Measurements from ENCODE around the gene PCDHGA4.

DNA sequence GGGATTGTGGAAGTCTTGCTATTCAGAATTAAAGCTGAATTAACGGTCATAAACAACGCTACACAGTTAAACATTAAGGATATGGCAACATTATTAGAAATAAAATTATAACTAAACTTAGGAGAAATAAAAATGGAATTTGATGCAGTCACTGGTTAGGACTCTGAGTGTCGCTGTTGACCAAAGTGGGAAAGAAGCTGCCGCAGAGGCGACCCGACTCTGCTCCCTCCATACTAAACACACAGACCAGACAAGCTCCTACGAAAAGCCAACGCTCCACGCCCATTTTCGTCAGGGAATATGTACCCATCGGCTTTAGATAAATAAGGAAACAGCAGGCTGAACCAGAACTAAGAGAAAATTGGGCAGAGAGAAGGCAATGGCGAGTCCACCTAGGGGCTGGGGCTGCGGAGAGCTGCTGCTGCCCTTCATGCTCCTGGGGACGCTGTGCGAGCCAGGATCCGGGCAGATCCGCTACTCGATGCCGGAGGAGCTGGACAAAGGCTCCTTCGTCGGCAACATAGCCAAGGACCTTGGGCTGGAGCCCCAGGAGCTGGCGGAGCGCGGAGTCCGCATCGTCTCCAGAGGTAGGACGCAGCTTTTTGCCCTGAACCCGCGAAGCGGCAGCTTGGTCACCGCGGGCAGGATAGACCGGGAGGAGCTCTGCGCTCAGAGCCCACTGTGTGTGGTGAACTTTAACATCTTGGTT is 9.3 kb downstream of the PCDHGA4 start, which contains the start of gene PCDHGA5:
- TF ChIP-seq, protein P1, sequence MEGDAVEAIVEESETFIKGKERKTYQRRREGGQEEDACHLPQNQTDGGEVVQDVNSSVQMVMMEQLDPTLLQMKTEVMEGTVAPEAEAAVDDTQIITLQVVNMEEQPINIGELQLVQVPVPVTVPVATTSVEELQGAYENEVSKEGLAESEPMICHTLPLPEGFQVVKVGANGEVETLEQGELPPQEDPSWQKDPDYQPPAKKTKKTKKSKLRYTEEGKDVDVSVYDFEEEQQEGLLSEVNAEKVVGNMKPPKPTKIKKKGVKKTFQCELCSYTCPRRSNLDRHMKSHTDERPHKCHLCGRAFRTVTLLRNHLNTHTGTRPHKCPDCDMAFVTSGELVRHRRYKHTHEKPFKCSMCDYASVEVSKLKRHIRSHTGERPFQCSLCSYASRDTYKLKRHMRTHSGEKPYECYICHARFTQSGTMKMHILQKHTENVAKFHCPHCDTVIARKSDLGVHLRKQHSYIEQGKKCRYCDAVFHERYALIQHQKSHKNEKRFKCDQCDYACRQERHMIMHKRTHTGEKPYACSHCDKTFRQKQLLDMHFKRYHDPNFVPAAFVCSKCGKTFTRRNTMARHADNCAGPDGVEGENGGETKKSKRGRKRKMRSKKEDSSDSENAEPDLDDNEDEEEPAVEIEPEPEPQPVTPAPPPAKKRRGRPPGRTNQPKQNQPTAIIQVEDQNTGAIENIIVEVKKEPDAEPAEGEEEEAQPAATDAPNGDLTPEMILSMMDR (IDR thresholded peaks at IDR 0.05; ENCODE audit: borderline replicate concordance, extremely low read depth, low read length, poor library complexity, severe bottlenecking): peak; percentile 8
- no peak for TF ChIP-seq EZH2 (IDR thresholded peaks at IDR 0.05; ENCODE audit: borderline replicate concordance, low read depth, low read length, severe bottlenecking)

Measured in DND-41 (cell line).